ENCODE data around the gene ZMIZ2. TPM values are rescaled to one million over a fixed set of nuclear protein-coding genes. Genes with fewer than 3 reads are reported as not detected.

Gene ZMIZ2
- total RNA-seq, 1 experiment from 2014 or later, result 69.0 TPM

GRCh38 chr7:44707558-44708230 is 41.0 kb upstream of the ZMIZ2 start:
- H3K36me3 Mint-ChIP-seq (ENCODE audit: insufficient read depth, unreplicated experiment), result peaks cover 52% of the 10 kb centered on the region
- BruUV-seq (replicated peaks), result no TSS peak
- H3K4me3 Mint-ChIP-seq (ENCODE audit: unreplicated experiment), result no peak overlapping the region
- ChIA-PET POLR2A (no interaction called here), CTCF (no interaction called here)
- intact Hi-C loops (cut with micrococcal nuclease; ENCODE audit: unreplicated experiment), result no loop called here
- no peaks in the 10 kb centered on the region for H3K9me3 Mint-ChIP-seq (ENCODE audit: unreplicated experiment)
- H3K9me3 ChIP-seq, result no peaks in the 10 kb centered on the region
- H3K27ac Mint-ChIP-seq (ENCODE audit: unreplicated experiment), result no peak overlapping the region
- no peak overlapping the region for H3K4me3 ChIP-seq (ENCODE audit: low read depth, low read length)
- H3K27me3 ChIP-seq (replicated peaks; ENCODE audit: control insufficient read depth, insufficient read depth, low read length), result no peaks in the 10 kb centered on the region
- no peak for TF ChIP-seq CTCF (IDR thresholded peaks at IDR 0.05; ENCODE audit: insufficient read depth in 1 of 2, low read depth in 1 of 2, low read length in 1 of 2, severe bottlenecking in 1 of 2, unreplicated experiment in 1 of 2)
- no peak for DNase-seq
- H3K4me1 Mint-ChIP-seq (ENCODE audit: low read depth, unreplicated experiment), result peaks cover 20% of the 10 kb centered on the region
- H3K4me1 ChIP-seq, result peaks cover 13% of the 10 kb centered on the region
- peaks cover 2% of the 10 kb centered on the region for H3K36me3 ChIP-seq (ENCODE audit: control insufficient read depth, insufficient read depth, low read length)
- no peaks in the 10 kb centered on the region for H3K27me3 Mint-ChIP-seq (ENCODE audit: insufficient read depth, unreplicated experiment)

GRCh38 chr7:44709011-44709915 is 39.4 kb upstream of the ZMIZ2 start:
- Mint-ChIP-seq H3K36me3 (ENCODE audit: insufficient read depth, unreplicated experiment) (peaks cover 46% of the 10 kb centered on the region), H3K27ac (ENCODE audit: unreplicated experiment) (no peak overlapping the region), H3K9me3 (ENCODE audit: unreplicated experiment) (no peaks in the 10 kb centered on the region), H3K4me3 (ENCODE audit: unreplicated experiment) (no peak overlapping the region), H3K27me3 (ENCODE audit: insufficient read depth, unreplicated experiment) (no peaks in the 10 kb centered on the region), H3K4me1 (ENCODE audit: low read depth, unreplicated experiment) (peaks cover 20% of the 10 kb centered on the region)
- Histone ChIP-seq H3K4me3 (ENCODE audit: low read depth, low read length) (no peak overlapping the region), H3K27me3 (replicated peaks; ENCODE audit: control insufficient read depth, insufficient read depth, low read length) (no peaks in the 10 kb centered on the region), H3K4me1 (peaks cover 16% of the 10 kb centered on the region), H3K9me3 (no peaks in the 10 kb centered on the region), H3K36me3 (ENCODE audit: control insufficient read depth, insufficient read depth, low read length) (peaks cover 2% of the 10 kb centered on the region)
- BruUV-seq (replicated peaks), result no TSS peak
- CTCF ChIA-PET, result interaction anchor here (0.6 kb wide), 1 partner anchor 86 kb away, joined by 3 read pairs; no protein-coding TSS in a partner anchor
- POLR2A ChIA-PET, result no interaction called here
- DNase-seq, result no peak
- intact Hi-C loops (cut with micrococcal nuclease; ENCODE audit: unreplicated experiment), result no loop called here
- TF ChIP-seq CTCF (IDR thresholded peaks at IDR 0.05; ENCODE audit: insufficient read depth in 1 of 2, low read depth in 1 of 2, low read length in 1 of 2, severe bottlenecking in 1 of 2, unreplicated experiment in 1 of 2), result no peak

- no TSS peak for BruUV-seq (replicated peaks)
- intact Hi-C loops (cut with micrococcal nuclease; ENCODE audit: unreplicated experiment), result no loop called here
Measured at GRCh38 chr7:44709945-44710596, 38.6 kb upstream of the ZMIZ2 start.

More at GRCh38 chr7:44709945-44710596, 38.6 kb upstream of the ZMIZ2 start:
- DNase-seq, result no peak
- ChIA-PET POLR2A (no interaction called here), CTCF (no interaction called here)
- H3K36me3 ChIP-seq (ENCODE audit: control insufficient read depth, insufficient read depth, low read length), result peaks cover 2% of the 10 kb centered on the region
- Mint-ChIP-seq H3K27me3 (ENCODE audit: insufficient read depth, unreplicated experiment) (no peaks in the 10 kb centered on the region), H3K27ac (ENCODE audit: unreplicated experiment) (no peak overlapping the region), H3K36me3 (ENCODE audit: insufficient read depth, unreplicated experiment) (peaks cover 40% of the 10 kb centered on the region), H3K4me3 (ENCODE audit: unreplicated experiment) (no peak overlapping the region), H3K4me1 (ENCODE audit: low read depth, unreplicated experiment) (peaks cover 20% of the 10 kb centered on the region), H3K9me3 (ENCODE audit: unreplicated experiment) (no peaks in the 10 kb centered on the region)
- peaks cover 16% of the 10 kb centered on the region for H3K4me1 ChIP-seq
- H3K9me3 ChIP-seq, result no peaks in the 10 kb centered on the region
- no peak for TF ChIP-seq CTCF (IDR thresholded peaks at IDR 0.05; ENCODE audit: insufficient read depth in 1 of 2, low read depth in 1 of 2, low read length in 1 of 2, severe bottlenecking in 1 of 2, unreplicated experiment in 1 of 2)
- H3K27me3 ChIP-seq (replicated peaks; ENCODE audit: control insufficient read depth, insufficient read depth, low read length), result no peaks in the 10 kb centered on the region
- no peak overlapping the region for H3K4me3 ChIP-seq (ENCODE audit: low read depth, low read length)
